Neutrophil (primary cell): Measurements from ENCODE around the gene LRP4.
"Not testable (repeated sequence)": the region's sequence is repeated elsewhere in the genome, so short reads cannot be mapped to it uniquely, and the experiment has no call there.

Source experiments
- H3K27ac ChIP-seq: fragments of 200-600 bp; sonication (generic); 2 replicates; pipeline ENCODE4 v1.5.1; 2016; ENCODE audit warnings: mild to moderate bottlenecking, moderate library complexity
- H3K27me3 ChIP-seq: fragments of 200-600 bp; sonication (generic); 2 replicates; pipeline ENCODE4 v1.6.0; 2016; ENCODE audit warnings: mild to moderate bottlenecking
- H3K36me3 ChIP-seq: fragments of 200-600 bp; sonication (generic); 2 replicates; pipeline ENCODE4 v1.5.1; 2017
- H3K4me1 ChIP-seq, 2 experiments: fragments of 200-600 bp in 1 of 2; sonication (generic) in 1 of 2; 1 replicate in 1 of 2; 2 replicates in 1 of 2; pipeline versions ENCODE4 v1.5.1 to v1.6.1; 2013 to 2016; ENCODE audit warnings: low read depth in 1 of 2, low read length in 1 of 2, mild to moderate bottlenecking in 1 of 2, moderate library complexity in 1 of 2; ENCODE audit not compliant: control insufficient read depth in 1 of 2, insufficient read depth in 1 of 2
- H3K4me3 ChIP-seq, 2 experiments: fragments of 200-600 bp in 1 of 2; sonication (generic) in 1 of 2; 1 replicate in 1 of 2; 2 replicates in 1 of 2; pipeline ENCODE4 v1.5.1; 2013 to 2016; ENCODE audit warnings: low read depth in 1 of 2, low read length in 1 of 2, mild to moderate bottlenecking in 1 of 2, moderate library complexity in 1 of 2
- H3K9me3 ChIP-seq: fragments of 200-600 bp; sonication (generic); 2 replicates; pipeline ENCODE4 v1.5.1; 2016
- CTCF ChIP-seq: fragments of 200-600 bp; sonication (generic); IDR thresholded peaks from 2 replicates; pipeline ENCODE4 v1.5.1; 2016; ENCODE audit warnings: antibody characterized with exemption

The LRP4 gene

GRCh38 chr11:46930089-46930488 lies 11.7 kb upstream of the LRP4 start:
- H3K27ac ChIP-seq: no peak overlapping the region
- no peaks in the 10 kb centered on the region for H3K4me1 ChIP-seq
- no peak overlapping the region for H3K4me3 ChIP-seq

GRCh38 chr11:46928701-46929100 lies 10.4 kb upstream of the LRP4 start:
- not testable (repeated sequence) for H3K36me3 ChIP-seq, H3K4me1 ChIP-seq, H3K4me3 ChIP-seq, H3K9me3 ChIP-seq, H3K27me3 ChIP-seq, H3K27ac ChIP-seq

More at GRCh38 chr11:46930089-46930488, 11.7 kb upstream of the LRP4 start:
- H3K36me3 ChIP-seq: no peaks in the 10 kb centered on the region
- no peak for TF ChIP-seq CTCF
- peaks cover 7% of the 10 kb centered on the region for H3K27me3 ChIP-seq
- H3K9me3 ChIP-seq: no peaks in the 10 kb centered on the region

DNA sequence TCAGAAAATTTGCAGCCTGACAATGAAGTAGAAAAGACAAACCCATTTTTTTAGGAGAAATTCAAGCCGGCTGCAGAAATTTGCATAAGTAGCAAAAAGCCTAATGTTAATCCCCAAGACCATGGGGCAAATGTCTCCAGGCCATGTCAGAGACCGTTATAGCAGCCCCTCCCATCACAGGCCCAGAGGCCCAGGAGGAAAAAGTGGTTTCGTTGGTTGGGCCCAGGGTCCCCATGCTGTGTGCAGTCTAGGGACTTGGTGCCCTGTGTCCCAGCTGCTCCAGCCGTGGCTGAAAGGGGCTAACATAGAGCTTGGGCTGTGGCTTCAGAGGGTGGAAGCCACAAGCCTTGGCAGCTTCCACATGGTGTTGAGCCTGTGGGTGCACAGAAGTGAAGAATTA lies 9.6 kb upstream of the LRP4 start:
- H3K27ac ChIP-seq, H3K27me3 ChIP-seq, H3K4me3 ChIP-seq, H3K36me3 ChIP-seq, H3K4me1 ChIP-seq, H3K9me3 ChIP-seq: not testable (repeated sequence)

DNA sequence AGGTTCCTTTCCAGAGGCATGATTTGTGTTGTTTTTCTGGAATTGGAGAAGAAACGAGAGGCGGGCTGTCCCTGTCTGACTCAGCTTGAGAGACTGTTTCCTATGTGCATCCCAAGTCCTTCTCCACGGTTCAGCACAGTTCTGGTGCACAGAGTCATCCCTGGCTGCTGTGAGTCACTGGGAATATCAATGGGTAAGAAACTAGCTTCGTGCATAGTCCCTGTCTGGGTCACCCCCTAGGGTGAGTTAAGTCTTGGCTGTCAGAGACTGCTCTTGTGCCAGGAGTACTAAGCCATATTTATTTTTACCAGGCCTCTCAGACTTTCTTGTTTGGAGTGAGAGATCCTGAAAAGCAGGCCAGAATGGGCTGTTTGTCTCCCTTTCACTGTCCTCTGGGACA lies 2.4 kb upstream of the LRP4 start:
- Histone ChIP-seq H3K27ac (no peak overlapping the region), H3K9me3 (no peaks in the 10 kb centered on the region), H3K27me3 (peaks cover 54% of the 10 kb centered on the region), H3K4me3 (no peak overlapping the region), H3K4me1 (peaks cover 16 to 23% of the 10 kb centered on the region in 2 experiments), H3K36me3 (no peaks in the 10 kb centered on the region)
- no peak for TF ChIP-seq CTCF

GRCh38 chr11:46918788-46919513 lies 601 bp upstream of the LRP4 start:
- Histone ChIP-seq H3K27me3 (peaks cover 72% of the 10 kb centered on the region), H3K27ac (no peak overlapping the region), H3K4me3 (no peak overlapping the region), H3K4me1 (peaks cover 16 to 23% of the 10 kb centered on the region in 2 experiments), H3K36me3 (no peaks in the 10 kb centered on the region), H3K9me3 (no peaks in the 10 kb centered on the region)
- no peak for TF ChIP-seq CTCF

GRCh38 chr11:46917762-46918082 lies 628 bp downstream of the LRP4 start:
- Histone ChIP-seq H3K27me3 (peaks cover 85% of the 10 kb centered on the region), H3K4me3 (peak overlapping the region in 1 of 2 experiments; percentile 38), H3K4me1 (peaks cover 16 to 23% of the 10 kb centered on the region in 2 experiments), H3K27ac (no peak overlapping the region), H3K36me3 (no peaks in the 10 kb centered on the region), H3K9me3 (no peaks in the 10 kb centered on the region)
- no peak for TF ChIP-seq CTCF
